Esophagus (tissue), 2 donors: ENCODE data around the gene TAF3. TPM values are rescaled to one million over a fixed set of nuclear protein-coding genes. Genes with fewer than 3 reads are reported as not detected.
A peak's percentile ranks its signal among the peaks of the same experiment; 100 is the strongest.

Experiments
- H3K27ac ChIP-seq, 2 donors: one replicate each; pipeline ENCODE4 v1.5.1; 2013; ENCODE audit warnings: low read depth in 2 of 2, mild to moderate bottlenecking in 2 of 2, inconsistent platforms in 1 of 2, low read length in 1 of 2, moderate library complexity in 1 of 2
- H3K27me3 ChIP-seq, 2 donors: one replicate each; pipeline ENCODE4 v1.6.1; 2013; ENCODE audit warnings: low read length in 2 of 2, control low read depth in 1 of 2, mild to moderate bottlenecking in 1 of 2; ENCODE audit not compliant: insufficient read depth in 2 of 2, control insufficient read depth in 1 of 2
- H3K36me3 ChIP-seq, 2 donors: one replicate each; pipeline ENCODE4 v1.6.1; 2013; ENCODE audit warnings: low read length in 1 of 2; ENCODE audit not compliant: control insufficient read depth in 2 of 2, insufficient read depth in 2 of 2
- H3K4me1 ChIP-seq, 2 donors: one replicate each; pipeline ENCODE4 v1.6.1; 2013; ENCODE audit warnings: low read length in 1 of 2; ENCODE audit not compliant: control insufficient read depth in 2 of 2, insufficient read depth in 2 of 2
- H3K4me3 ChIP-seq, 2 donors: one replicate each; pipeline ENCODE4 v1.5.1; 2013; ENCODE audit warnings: low read length in 2 of 2, mild to moderate bottlenecking in 2 of 2, low read depth in 1 of 2, moderate library complexity in 1 of 2
- H3K9me3 ChIP-seq, 2 donors: one replicate each; pipeline ENCODE4 v1.6.1; 2013; ENCODE audit warnings: mild to moderate bottlenecking in 2 of 2, low read depth in 1 of 2, low read length in 1 of 2, moderate library complexity in 1 of 2; ENCODE audit not compliant: control insufficient read depth in 2 of 2, insufficient read depth in 1 of 2
- WGBS, 2 donors: extraction: QIAGEN DNeasy Blood & Tissue Kit; methylation state at CpG; one replicate each; pipeline ENCODE4 v1.1.7; 2013; 5-methylcytosine and 5-hydroxymethylcytosine counted together
- polyA plus RNA-seq, 2 donors: library from polyadenylated mRNA; stranded (reverse); fragments of 200-250 nt; gene quantifications; one replicate each; pipeline ENCODE4 v1.2.3, GENCODE V29; 2013
- donor health status: healthy with polysubstance abuse.
- donor health status: Bipolar disorder and iron deficiency.

Gene TAF3
- polyA plus RNA-seq, 2 donors: 1.6 to 1.9 TPM

DNA sequence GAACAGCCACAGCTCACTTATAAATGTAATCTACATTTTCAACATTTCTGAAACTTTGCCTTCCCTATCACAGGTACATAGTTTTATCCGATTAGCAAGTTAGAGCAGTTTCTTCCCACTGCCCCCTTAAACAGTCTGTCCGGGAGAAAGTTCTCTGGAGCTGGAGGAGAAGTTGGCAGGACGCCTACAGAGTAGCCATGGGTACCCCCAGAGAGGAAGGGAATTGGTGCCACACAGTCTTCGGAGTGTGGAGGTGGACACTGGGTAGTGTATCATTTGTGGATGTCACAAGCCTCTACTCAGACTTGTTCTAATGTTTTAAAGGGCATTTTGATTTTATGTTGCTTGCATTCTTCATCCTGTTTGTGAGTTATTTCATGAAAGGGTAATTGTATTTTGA, 39.0 kb downstream of the TAF3 start:
- no peak overlapping the region for H3K27ac ChIP-seq
- WGBS, 2 donors: 58 to 73% methylated on average over 4 of the region's 4 CpGs
- H3K36me3 ChIP-seq: no peaks in the 10 kb centered on the region
- H3K4me1 ChIP-seq: no peaks in the 10 kb centered on the region
- H3K9me3 ChIP-seq: peaks cover 0 to 3% of the 10 kb centered on the region in 2 donors
- H3K27me3 ChIP-seq: no peaks in the 10 kb centered on the region
- no peak overlapping the region for H3K4me3 ChIP-seq

DNA sequence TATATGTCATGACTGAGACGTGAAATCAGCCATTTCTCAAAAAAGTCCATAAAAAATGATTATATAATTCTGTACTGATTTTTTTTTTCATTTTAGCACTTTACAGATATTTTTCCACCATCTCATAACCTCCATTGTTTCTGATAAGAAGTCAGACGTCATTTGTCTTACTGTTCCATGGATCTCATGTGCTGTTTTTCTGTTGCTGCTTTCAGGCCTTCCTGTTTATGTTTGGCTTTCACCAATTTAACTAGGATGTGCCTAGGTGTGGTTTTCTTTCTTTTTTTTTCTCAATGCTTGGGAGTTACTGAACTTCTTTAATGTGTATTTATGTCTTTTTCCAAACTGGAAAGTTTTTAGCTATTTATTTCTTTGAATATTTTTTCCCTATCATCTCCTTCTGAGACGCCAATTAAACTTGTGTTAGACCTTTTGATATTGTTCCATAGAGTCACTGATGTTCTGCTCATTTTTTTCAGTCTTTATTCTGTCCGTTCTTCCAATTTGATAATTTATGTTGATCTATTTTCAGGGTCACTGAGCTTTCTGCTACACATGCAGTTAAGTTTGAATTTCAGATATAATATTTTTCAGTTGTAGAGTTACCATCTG, 43.3 kb downstream of the TAF3 start:
- Histone ChIP-seq H3K4me3 (no peak overlapping the region), H3K4me1 (no peaks in the 10 kb centered on the region), H3K27me3 (no peaks in the 10 kb centered on the region), H3K9me3 (peaks cover 0 to 3% of the 10 kb centered on the region in 2 donors), H3K27ac (no peak overlapping the region), H3K36me3 (no peaks in the 10 kb centered on the region)
- WGBS, 2 donors: 83 to 88% methylated on average over 4 of the region's 4 CpGs

DNA sequence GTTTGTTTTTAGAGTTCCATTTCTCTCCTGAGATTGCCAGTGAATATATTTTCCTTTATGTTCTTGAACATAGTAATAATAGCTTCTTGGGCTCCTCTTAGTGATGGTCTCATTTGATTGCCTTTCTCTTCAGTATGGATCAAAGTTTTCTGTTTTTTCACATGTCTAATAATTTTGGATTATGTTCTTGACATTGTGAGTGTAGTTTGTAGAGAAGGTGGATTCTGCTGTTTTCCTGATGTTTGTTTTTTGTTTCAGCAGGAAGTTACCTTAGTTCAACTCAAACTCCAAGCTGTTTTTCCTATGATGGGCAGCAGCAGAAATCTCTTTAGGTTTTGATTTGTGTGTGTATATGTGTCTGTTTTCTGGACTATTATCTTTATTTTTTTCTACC, 43.8 kb downstream of the TAF3 start:
- H3K27ac ChIP-seq: no peak overlapping the region
- peaks cover 0 to 3% of the 10 kb centered on the region in 2 donors for H3K9me3 ChIP-seq
- H3K4me1 ChIP-seq: no peaks in the 10 kb centered on the region
- no peaks in the 10 kb centered on the region for H3K27me3 ChIP-seq
- no peaks in the 10 kb centered on the region for H3K36me3 ChIP-seq
- no peak overlapping the region for H3K4me3 ChIP-seq

DNA sequence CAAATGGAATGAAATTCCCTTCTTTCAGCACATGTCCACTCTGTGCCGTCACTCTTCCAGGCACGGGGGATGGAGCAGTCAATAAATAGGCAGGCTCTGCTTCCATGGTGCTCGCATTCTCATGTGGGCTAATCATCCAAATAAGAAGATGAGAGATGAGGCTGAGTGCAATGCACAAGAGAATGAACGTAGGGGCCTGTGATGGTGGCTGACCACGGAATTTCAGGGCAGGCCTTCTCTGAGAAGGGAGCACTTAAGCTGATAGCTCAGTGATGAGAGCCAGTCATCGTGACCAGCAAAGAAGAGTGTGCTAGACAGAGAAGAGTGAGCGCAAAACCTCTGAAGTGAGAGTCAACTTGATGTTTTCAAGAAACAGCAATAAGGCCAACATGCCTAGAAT, 47.9 kb downstream of the TAF3 start:
- Histone ChIP-seq H3K4me3 (no peak overlapping the region), H3K9me3 (no peaks in the 10 kb centered on the region), H3K36me3 (no peaks in the 10 kb centered on the region), H3K27me3 (no peaks in the 10 kb centered on the region), H3K27ac (no peak overlapping the region), H3K4me1 (no peaks in the 10 kb centered on the region)
- 94 to 98% methylated on average over 7 of the region's 7 CpGs for WGBS, 2 donors

DNA sequence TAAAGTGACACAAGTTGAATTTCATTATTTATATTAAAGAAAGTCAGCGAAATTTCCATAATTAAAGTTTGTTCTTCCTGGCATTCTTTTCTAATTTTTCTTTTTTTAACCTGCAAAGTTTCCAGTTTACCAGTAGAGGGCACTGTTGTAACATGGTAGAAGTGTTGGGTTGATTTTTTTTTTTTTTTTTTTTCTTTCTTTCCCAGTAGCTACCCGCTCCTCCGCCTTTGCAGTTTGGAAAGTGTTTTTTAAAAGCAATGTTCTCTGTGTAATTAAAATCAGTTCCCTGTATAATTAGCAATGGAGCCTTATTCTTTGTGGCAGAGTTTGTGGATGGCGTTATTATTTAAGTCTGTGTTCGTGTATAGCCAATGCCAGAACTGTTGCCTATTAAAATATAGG, 53.7 kb downstream of the TAF3 start:
- Histone ChIP-seq H3K4me3 (peak overlapping the region in 1 of 2 donors; percentile 35), H3K36me3 (no peaks in the 10 kb centered on the region), H3K4me1 (no peaks in the 10 kb centered on the region), H3K9me3 (no peaks in the 10 kb centered on the region), H3K27me3 (no peaks in the 10 kb centered on the region), H3K27ac (no peak overlapping the region)
- 13 to 14% methylated on average over 5 of the region's 5 CpGs for WGBS, 2 donors

DNA sequence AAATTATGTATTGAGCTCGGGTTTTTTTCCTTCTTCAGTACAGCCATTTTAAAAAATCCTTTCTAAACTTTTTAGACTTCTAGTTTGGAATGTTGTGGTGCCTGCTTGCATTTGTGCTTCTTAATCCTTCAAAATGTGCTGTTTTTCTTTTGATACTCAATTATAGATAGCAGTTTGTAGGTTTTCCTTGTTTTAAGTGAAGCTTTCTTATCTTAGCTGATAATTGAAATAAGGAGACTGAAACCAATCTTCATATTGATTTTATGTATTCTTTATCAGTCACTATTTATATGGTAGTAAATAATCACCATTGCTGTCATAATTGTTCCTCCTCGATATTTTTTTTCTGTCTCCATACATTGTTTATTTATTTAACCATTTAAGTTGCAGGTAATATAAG, 56.6 kb downstream of the TAF3 start:
- H3K27me3 ChIP-seq: no peaks in the 10 kb centered on the region

DNA sequence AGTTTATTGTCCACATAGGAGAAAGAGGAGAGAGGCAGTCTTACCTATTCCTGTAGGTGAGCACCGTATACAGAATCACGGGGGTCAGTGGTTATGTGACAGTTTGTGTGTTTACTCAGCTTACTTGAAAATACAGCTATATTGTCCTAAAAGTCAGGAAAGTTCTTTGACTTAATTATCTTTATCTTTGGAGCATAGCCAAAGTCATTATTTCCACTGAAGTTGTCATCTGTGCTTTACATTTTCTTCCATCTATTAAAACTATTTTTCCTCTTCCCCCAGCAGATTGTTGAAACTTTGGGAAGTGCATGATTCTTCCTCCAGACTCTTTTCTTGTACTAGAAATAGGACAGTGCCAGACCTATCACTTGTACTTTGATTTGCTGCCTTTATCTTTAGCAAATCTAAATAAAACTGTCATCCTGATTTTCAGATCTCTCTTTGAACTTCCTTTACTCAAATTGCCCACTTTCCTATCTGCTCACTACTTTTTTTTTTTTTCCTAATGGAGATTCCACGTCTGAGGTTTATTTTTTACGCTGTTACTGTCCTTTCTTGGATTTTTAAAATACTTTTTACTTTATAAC, 58.3 kb downstream of the TAF3 start:
- Histone ChIP-seq H3K36me3 (no peaks in the 10 kb centered on the region), H3K27me3 (no peaks in the 10 kb centered on the region), H3K9me3 (no peaks in the 10 kb centered on the region), H3K27ac (no peak overlapping the region), H3K4me1 (no peaks in the 10 kb centered on the region), H3K4me3 (no peak overlapping the region)
- 73 to 91% methylated on average over 4 of the region's 4 CpGs for WGBS, 2 donors

More for the DNA sequence above, 56.6 kb downstream of the TAF3 start:
- Histone ChIP-seq H3K4me1 (no peaks in the 10 kb centered on the region), H3K27ac (no peak overlapping the region), H3K36me3 (no peaks in the 10 kb centered on the region), H3K4me3 (no peak overlapping the region), H3K9me3 (no peaks in the 10 kb centered on the region)
- WGBS, 2 donors: 73 to 80% methylated on average over 2 of the region's 2 CpGs

DNA sequence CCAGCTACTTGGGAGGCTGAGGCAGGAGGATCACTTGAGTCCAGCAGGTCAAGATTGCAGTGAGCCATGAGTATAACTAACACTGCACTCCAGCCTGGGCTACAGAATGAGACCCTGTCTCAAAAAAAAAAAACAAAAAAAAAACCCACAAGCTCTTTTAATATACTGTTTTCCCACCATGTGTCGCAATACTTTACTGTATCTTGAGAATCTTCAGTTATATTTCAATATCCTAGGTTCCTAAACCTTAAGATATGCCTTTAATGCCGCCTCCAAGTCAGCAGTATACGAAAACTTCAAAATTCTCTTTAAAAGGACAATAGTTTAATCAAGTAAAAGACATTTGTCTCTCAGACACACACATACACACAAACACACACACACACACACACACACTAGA, 62.8 kb downstream of the TAF3 start:
- WGBS, 2 donors: 98 to 99% methylated on average over 3 of the region's 3 CpGs
- Histone ChIP-seq H3K27me3 (no peaks in the 10 kb centered on the region), H3K4me1 (no peaks in the 10 kb centered on the region)

DNA sequence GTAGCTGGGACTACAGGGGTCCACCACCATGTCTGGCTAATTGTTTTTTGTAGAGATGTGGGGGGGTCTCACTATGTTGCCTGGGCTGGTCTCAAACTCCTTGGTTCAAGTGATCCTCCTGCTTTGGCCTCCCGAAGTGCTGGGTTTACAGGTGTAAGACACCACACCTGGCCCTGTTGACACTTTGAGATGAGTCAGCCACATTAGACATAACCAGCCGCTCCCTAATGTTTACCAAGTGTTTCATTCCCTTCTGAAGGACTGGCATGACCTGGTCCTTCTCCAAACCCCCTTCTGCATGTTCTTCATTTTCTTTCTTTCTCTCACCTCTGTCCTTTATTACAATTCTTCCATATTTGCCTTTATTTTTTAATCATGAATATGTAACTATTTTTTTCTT, 67.8 kb downstream of the TAF3 start:
- H3K4me3 ChIP-seq: no peak overlapping the region
- H3K9me3 ChIP-seq: no peaks in the 10 kb centered on the region
- no peak overlapping the region for H3K27ac ChIP-seq
- H3K27me3 ChIP-seq: no peaks in the 10 kb centered on the region
- H3K36me3 ChIP-seq: no peaks in the 10 kb centered on the region
- WGBS, 2 donors: 75 to 84% methylated on average over 2 of the region's 2 CpGs
- no peaks in the 10 kb centered on the region for H3K4me1 ChIP-seq

More for the DNA sequence above, 62.8 kb downstream of the TAF3 start:
- Histone ChIP-seq H3K27ac (no peak overlapping the region), H3K4me3 (no peak overlapping the region), H3K9me3 (no peaks in the 10 kb centered on the region), H3K36me3 (no peaks in the 10 kb centered on the region)

DNA sequence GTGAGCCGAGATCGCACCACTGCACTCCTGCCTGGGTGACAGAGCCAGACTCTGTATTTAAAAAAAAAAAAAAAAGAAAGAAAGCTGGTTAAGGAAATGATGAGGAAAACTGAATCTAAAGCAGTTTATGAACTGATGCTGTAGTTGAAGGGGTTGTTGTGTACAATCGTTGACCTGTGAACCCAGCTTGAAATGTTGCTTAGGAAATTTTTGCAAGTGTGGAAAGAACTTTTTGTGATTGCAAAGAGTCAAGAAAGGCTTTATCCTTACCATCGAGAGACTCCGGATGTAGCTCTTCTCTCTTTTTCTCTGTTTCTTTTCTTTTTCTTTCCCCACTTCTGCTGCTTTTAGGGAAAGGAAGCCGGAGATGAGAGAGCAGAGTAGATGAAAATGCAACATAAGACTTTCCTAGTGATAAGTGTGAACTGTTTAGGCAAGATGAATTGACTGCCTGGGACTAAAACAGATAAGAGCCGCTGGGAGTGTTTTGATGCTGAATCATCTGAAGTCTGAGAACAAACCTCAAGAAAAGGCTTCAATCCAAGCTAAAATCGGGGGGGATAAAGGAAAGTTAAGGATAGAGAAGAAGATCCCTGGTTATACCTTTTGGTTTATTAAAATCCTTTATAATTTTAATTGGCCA, 69.0 kb downstream of the TAF3 start:
- H3K9me3 ChIP-seq: no peaks in the 10 kb centered on the region
- no peaks in the 10 kb centered on the region for H3K27me3 ChIP-seq
- H3K36me3 ChIP-seq: no peaks in the 10 kb centered on the region
- H3K4me3 ChIP-seq: no peak overlapping the region
- WGBS, 2 donors: 80 to 91% methylated on average over 8 of the region's 8 CpGs
- no peaks in the 10 kb centered on the region for H3K4me1 ChIP-seq
- H3K27ac ChIP-seq: no peak overlapping the region
